ENCODE data around the gene CEP85L. TPM values are rescaled to one million over a fixed set of nuclear protein-coding genes. Genes with fewer than 3 reads are reported as not detected.

CEP85L gene
- total RNA-seq, 4 donors from 2014 or later, result 10.9 to 22.6 (median 16.7) TPM

GRCh38 chr6:118591897-118592296 lies 59.5 kb downstream of the CEP85L start:
- Histone ChIP-seq H3K4me3 (no peak overlapping the region), H3K9me3 (no peaks in the 10 kb centered on the region), H3K4me1 (peaks cover 0 to 22% (median 0%) of the 10 kb centered on the region in 3 donors), H3K27ac (no peak overlapping the region), H3K27me3 (no peaks in the 10 kb centered on the region), H3K36me3 (no peaks in the 10 kb centered on the region)
- TF ChIP-seq POLR2AphosphoS5 (IDR thresholded peaks at IDR 0.05) (no peak), POLR2A (IDR thresholded peaks at IDR 0.05) (no peak), CTCF (IDR thresholded peaks at IDR 0.05) (no peak), EP300 (IDR thresholded peaks at IDR 0.05) (no peak)
- no peak for ATAC-seq
- WGBS, 2 donors (ENCODE audit: low coverage in 1 of 2), result 68 to 71% methylated on average over 3 of the region's 3 CpGs

DNA sequence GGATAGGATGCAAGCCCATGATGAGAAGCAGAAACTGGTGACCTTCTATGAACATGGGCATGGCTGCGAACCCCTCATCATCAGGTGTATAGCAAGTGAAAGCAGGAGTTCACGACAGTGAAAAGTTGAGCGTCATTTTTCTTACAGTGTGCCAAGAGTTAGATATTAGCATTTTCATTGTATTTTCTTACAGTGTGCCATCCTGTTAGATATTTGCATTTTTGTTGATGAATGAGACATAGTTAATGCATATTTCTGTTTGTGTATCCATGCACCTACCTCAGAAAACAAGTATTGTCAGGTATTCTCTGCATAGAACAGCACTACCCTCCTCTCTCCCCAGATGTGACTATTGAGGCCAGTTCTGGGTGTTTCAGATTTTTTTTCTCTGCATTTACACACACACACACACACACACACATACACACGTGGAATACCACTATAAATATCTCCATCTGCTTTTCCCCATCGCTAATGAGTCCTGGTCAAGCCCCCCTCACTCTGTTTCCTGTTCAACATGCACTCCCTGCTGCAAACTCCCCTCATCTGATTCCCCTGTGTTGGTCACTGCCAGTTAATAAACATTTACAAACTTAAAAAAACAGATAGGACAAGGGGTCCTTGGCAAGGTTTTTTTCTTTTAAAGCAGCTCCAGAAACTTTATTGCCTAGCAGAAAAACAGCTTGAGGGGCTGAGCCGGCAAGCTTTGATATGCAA lies 61.6 kb downstream of the CEP85L start:
- ATAC-seq, result no peak
- H3K4me3 ChIP-seq, result no peak overlapping the region
- no peaks in the 10 kb centered on the region for H3K9me3 ChIP-seq
- WGBS, 2 donors (ENCODE audit: low coverage in 1 of 2), result 50 to 66% methylated on average over 5 to 6 of the region's 6 CpGs
- TF ChIP-seq POLR2AphosphoS5 (IDR thresholded peaks at IDR 0.05), result no peak
- TF ChIP-seq POLR2A (IDR thresholded peaks at IDR 0.05), result no peak
- TF ChIP-seq EP300 (IDR thresholded peaks at IDR 0.05), result no peak
- TF ChIP-seq CTCF (IDR thresholded peaks at IDR 0.05), result no peak
- H3K27ac ChIP-seq, result no peak overlapping the region
- H3K36me3 ChIP-seq, result no peaks in the 10 kb centered on the region
- H3K27me3 ChIP-seq, result no peaks in the 10 kb centered on the region
- H3K4me1 ChIP-seq, result peaks cover 0 to 22% (median 0%) of the 10 kb centered on the region in 3 donors

DNA sequence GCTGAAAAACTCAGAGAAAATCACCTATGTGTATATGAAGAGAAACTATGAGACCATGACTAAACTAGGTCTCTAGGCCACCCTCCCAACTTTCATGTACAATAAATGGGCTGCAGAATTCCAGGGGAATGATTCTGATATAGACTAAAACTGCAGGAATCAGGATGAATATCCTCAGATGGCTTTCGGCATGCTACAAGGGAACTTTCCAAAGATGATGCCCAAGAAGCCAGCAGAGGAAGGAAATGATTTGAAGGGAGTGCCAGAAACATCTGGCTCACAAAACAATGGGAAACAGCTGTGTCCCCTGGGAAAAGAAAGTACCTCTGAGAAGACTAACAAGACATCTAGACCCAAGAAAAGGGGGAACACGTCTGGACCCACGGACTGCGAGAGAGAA lies 62.2 kb downstream of the CEP85L start:
- no peak overlapping the region for H3K4me3 ChIP-seq
- no peaks in the 10 kb centered on the region for H3K27me3 ChIP-seq
- H3K4me1 ChIP-seq, result peaks cover 0 to 22% (median 0%) of the 10 kb centered on the region in 3 donors
- TF ChIP-seq CTCF (IDR thresholded peaks at IDR 0.05), result no peak
- TF ChIP-seq POLR2AphosphoS5 (IDR thresholded peaks at IDR 0.05), result no peak
- no peak for TF ChIP-seq EP300 (IDR thresholded peaks at IDR 0.05)
- no peak for TF ChIP-seq POLR2A (IDR thresholded peaks at IDR 0.05)
- ATAC-seq, result no peak
- WGBS, 2 donors (ENCODE audit: low coverage in 1 of 2), result 67 to 69% methylated on average over 4 of the region's 4 CpGs
- no peak overlapping the region for H3K27ac ChIP-seq
- no peaks in the 10 kb centered on the region for H3K9me3 ChIP-seq
- no peaks in the 10 kb centered on the region for H3K36me3 ChIP-seq

GRCh38 chr6:118588626-118589025 lies 62.8 kb downstream of the CEP85L start:
- no peaks in the 10 kb centered on the region for H3K36me3 ChIP-seq
- no peaks in the 10 kb centered on the region for H3K27me3 ChIP-seq
- H3K9me3 ChIP-seq, result no peaks in the 10 kb centered on the region
- WGBS, 2 donors (ENCODE audit: low coverage in 1 of 2), result 98 to 100% methylated on average over 3 to 5 of the region's 5 CpGs
- no peak for ATAC-seq
- peaks cover 0 to 22% (median 0%) of the 10 kb centered on the region in 3 donors for H3K4me1 ChIP-seq
- TF ChIP-seq CTCF (IDR thresholded peaks at IDR 0.05) (no peak), EP300 (IDR thresholded peaks at IDR 0.05) (no peak), POLR2AphosphoS5 (IDR thresholded peaks at IDR 0.05) (no peak), POLR2A (IDR thresholded peaks at IDR 0.05) (no peak)
- H3K27ac ChIP-seq, result no peak overlapping the region
- no peak overlapping the region for H3K4me3 ChIP-seq

Measured in gastroesophageal sphincter (tissue), 4 donors.